GM12878 (cell line): Measurements from ENCODE around the gene JAG1. TPM values are rescaled to one million over a fixed set of nuclear protein-coding genes. Genes with fewer than 3 reads are reported as not detected.

Source experiments
- BCL11A ChIP-seq: IDR thresholded peaks from 2 replicates; pipeline ENCODE4 v1.6.1; 2011; ENCODE audit warnings: low read depth, low read length
- BRCA1 ChIP-seq: IDR thresholded peaks from 2 replicates; pipeline ENCODE4 v1.6.1; 2011; ENCODE audit warnings: low read depth, low read length, improper control_type of control experiment
- CBX5 ChIP-seq: sonication (generic); IDR thresholded peaks from 2 replicates; pipeline ENCODE4 v1.6.1; 2016; ENCODE audit warnings: low read depth, moderate library complexity, mild to moderate bottlenecking, inconsistent platforms
- CUX1 ChIP-seq: IDR thresholded peaks from 2 replicates; pipeline ENCODE4 v1.6.1; 2012; ENCODE audit warnings: improper control_type of control experiment, low read depth, low read length; ENCODE audit not compliant: insufficient replicate concordance
- EED ChIP-seq: sonication (generic); IDR thresholded peaks from 2 replicates; pipeline ENCODE4 v1.6.1; 2016; ENCODE audit warnings: antibody characterized with exemption, low read depth
- FOXK2 ChIP-seq: fragments of 450-650 bp; IDR thresholded peaks from 2 replicates; pipeline ENCODE4 v1.6.1; 2017; ENCODE audit warnings: mild to moderate bottlenecking, moderate library complexity
- FOXM1 ChIP-seq: IDR thresholded peaks from 2 replicates; pipeline ENCODE4 v1.6.1; 2012; ENCODE audit warnings: low read depth, mild to moderate bottlenecking, inconsistent platforms, low read length, moderate library complexity
- HDAC6 ChIP-seq: fragments of 200-600 bp; sonication (generic); IDR thresholded peaks from one replicate; pipeline ENCODE4 v1.8.0; 2017; ENCODE audit warnings: antibody characterized with exemption; ENCODE audit not compliant: unreplicated experiment
- HSF1 ChIP-seq: fragments of 150-350 bp; IDR thresholded peaks from 2 replicates; pipeline ENCODE4 v1.6.1; 2014; ENCODE audit warnings: mild to moderate bottlenecking, low read depth, low read length
- IKZF1 ChIP-seq: fragments of 450-650 bp; conservative IDR thresholded peaks from 2 replicates; pipeline ENCODE4 v1.6.1; 2017; ENCODE audit warnings: antibody characterized with exemption, mild to moderate bottlenecking
- POLR2AphosphoS5 ChIP-seq: IDR thresholded peaks from 2 replicates; pipeline ENCODE4 v1.6.1; 2011; ENCODE audit warnings: mild to moderate bottlenecking, low read length, inconsistent platforms
- RUNX3 ChIP-seq: IDR thresholded peaks from 2 replicates; pipeline ENCODE4 v1.6.1; 2012; ENCODE audit warnings: low read length, inconsistent platforms
- SMC3 ChIP-seq: IDR thresholded peaks from 2 replicates; pipeline ENCODE4 v1.6.1; 2011; ENCODE audit warnings: low read length, improper control_type of control experiment, borderline replicate concordance
- TARDBP ChIP-seq: IDR thresholded peaks from 2 replicates; pipeline ENCODE4 v1.6.1; 2016; ENCODE audit warnings: borderline replicate concordance
- TCF3 ChIP-seq: IDR thresholded peaks from 2 replicates; pipeline ENCODE4 v1.6.1; 2012; ENCODE audit warnings: low read depth, mild to moderate bottlenecking, low read length, borderline replicate concordance; ENCODE audit not compliant: insufficient read depth
- YY1 ChIP-seq: IDR thresholded peaks from 2 replicates; pipeline ENCODE4 v1.6.1; 2011; ENCODE audit warnings: low read depth, mild to moderate bottlenecking, low read length
- ZBTB40 ChIP-seq: fragments of 450-650 bp; IDR thresholded peaks from 2 replicates; pipeline ENCODE4 v1.6.1; 2016; ENCODE audit warnings: mild to moderate bottlenecking, moderate library complexity, borderline replicate concordance
- ZNF217 ChIP-seq: fragments of 450-650 bp; IDR thresholded peaks from 2 replicates; pipeline ENCODE4 v1.6.1; 2017; ENCODE audit warnings: antibody characterized with exemption, mild to moderate bottlenecking
- ZNF384 ChIP-seq: IDR thresholded peaks from 2 replicates; pipeline ENCODE4 v1.6.1; 2012; ENCODE audit warnings: low read depth, mild to moderate bottlenecking, low read length, improper control_type of control experiment, borderline replicate concordance
- polyA plus RNA-seq, 11 experiments: library from polyadenylated mRNA; depleted of rRNA in 4 of 11; unstranded in 6 of 11; stranded (reverse) in 5 of 11; fragments of >200 nt; fragmentation: Nextera tagmentation in 4 of 11; fragmentation: Illumina TruSeq in 1 of 11; extraction: Ambion mirVana in 4 of 11; extraction: Trizol in 1 of 11; gene quantifications; 1 replicate in 1 of 11; 2 replicates in 10 of 11; pipeline versions ENCODE4 v1.2.1 to v1.2.3, GENCODE V29; 2011 to 2016; ENCODE audit warnings: inconsistent platforms in 2 of 11, missing spikeins in 2 of 11, low read depth in 1 of 11
- total RNA-seq, 4 experiments: library from RNA; depleted of rRNA in 3 of 4; stranded (reverse); fragments of >200 nt in 3 of 4; fragmentation: Illumina TruSeq in 1 of 4; extraction: Trizol in 1 of 4; gene quantifications; 2 replicates each; pipeline versions ENCODE4 v1.2.1 to v1.2.3, GENCODE V29; 2013 to 2021

JAG1 gene
- total and polyA plus RNA-seq, 10 of the 15 experiments (the other 5 are each of a cell fraction or from before 2014, with no cell fraction given) = 0.66 to 6.9 (median 1.8) TPM

GRCh38 chr20:10673842-10674683 lies at the start of gene JAG1 (continued):
- no peak for TF ChIP-seq ZBTB40
- TF ChIP-seq TCF3 = peak; percentile 64; the same call in 1 of the 2 replicates
- TF ChIP-seq HSF1 = no peak
- TF ChIP-seq EED = no peak
- TF ChIP-seq ZNF217 = peak; percentile 85
- no peak for TF ChIP-seq CUX1
- TF ChIP-seq BCL11A = no peak
- no peak for TF ChIP-seq TARDBP
- no peak for TF ChIP-seq HDAC6
- TF ChIP-seq BRCA1 = no peak
- no peak for TF ChIP-seq CBX5
- TF ChIP-seq FOXK2 = no peak
- peak; percentile 27; the same call in 1 of the 2 replicates for TF ChIP-seq RUNX3
- TF ChIP-seq POLR2AphosphoS5 = peak; percentile 75
- TF ChIP-seq IKZF1 = peak; percentile 95
- no peak for TF ChIP-seq ZNF384
- no peak for TF ChIP-seq SMC3
- no peak for TF ChIP-seq YY1
- TF ChIP-seq FOXM1 = no peak
